ENCODE results near the gene LHX1.

LHX1 gene

GRCh38 chr17:36937001-36937958 lies at the start of gene LHX1:
TSS of gene LHX1 (plus strand) at chr17:36937475. CDS start at chr17:36938198, 723 bp downstream.
- DNase-seq, result no peak

- DNase-seq, result peak; percentile 78
Observed at GRCh38 chr17:36888236-36888951, 48.9 kb upstream of the LHX1 start.

- no peak for DNase-seq
Observed at GRCh38 chr17:36889770-36890349, 47.4 kb upstream of the LHX1 start.

GRCh38 chr17:36890398-36891168 lies 46.7 kb upstream of the LHX1 start:
- DNase-seq, result no peak

- DNase-seq, result no peak
Observed at GRCh38 chr17:36892112-36892838, 45.0 kb upstream of the LHX1 start.

- no peak for DNase-seq
Observed at GRCh38 chr17:36894177-36894576, 43.1 kb upstream of the LHX1 start.

GRCh38 chr17:36894925-36895324 lies 42.4 kb upstream of the LHX1 start:
- DNase-seq, result no peak

GRCh38 chr17:36899250-36900159 lies 37.8 kb upstream of the LHX1 start:
- no peak for DNase-seq

- DNase-seq, result no peak
Observed at GRCh38 chr17:36900160-36900512, 37.1 kb upstream of the LHX1 start.

- DNase-seq, result no peak
Observed at GRCh38 chr17:36901506-36901905, 35.8 kb upstream of the LHX1 start.

- DNase-seq, result peak; percentile 63
Observed at GRCh38 chr17:36907407-36907806, 29.9 kb upstream of the LHX1 start.

- DNase-seq, result no peak
Observed at GRCh38 chr17:36910513-36910912, 26.8 kb upstream of the LHX1 start.

- DNase-seq, result no peak
Observed at GRCh38 chr17:36911001-36911400, 26.3 kb upstream of the LHX1 start.

GRCh38 chr17:36913132-36913531 lies 24.1 kb upstream of the LHX1 start:
- DNase-seq, result peak; percentile 48

- DNase-seq, result peak; percentile 48
Observed at GRCh38 chr17:36918211-36918691, 19.0 kb upstream of the LHX1 start.

GRCh38 chr17:36919407-36919968 lies 17.8 kb upstream of the LHX1 start:
- DNase-seq, result no peak

GRCh38 chr17:36920032-36921005 lies 17.0 kb upstream of the LHX1 start:
- DNase-seq, result peak; percentile 88

GRCh38 chr17:36921095-36921851 lies 16.0 kb upstream of the LHX1 start:
- peak; percentile 97 for DNase-seq
